Astrocyte (in vitro differentiated cells and primary cell): ENCODE results near the gene CCNB1. TPM values are rescaled to one million over a fixed set of nuclear protein-coding genes. Genes with fewer than 3 reads are reported as not detected.
"Not testable (repeated sequence)": the region's sequence is repeated elsewhere in the genome, so short reads cannot be mapped to it uniquely, and the experiment has no call there.

Source experiments
- DNase-seq: peaks from one replicate; pipeline ENCODE4 v3.0.0-alpha.2; 2010; ENCODE audit warnings: low read depth
- FAIRE-seq: peaks from 2 replicates; lab custom pipeline; 2011; peaks lifted over from hg19 to GRCh38; lab: Jason Lieb, UNC
- H2AFZ ChIP-seq: 2 replicates; pipeline ENCODE4 v1.6.0; 2012; ENCODE audit warnings: low read depth, low read length, inconsistent platforms
- H3K27ac ChIP-seq: 2 replicates; pipeline ENCODE4 v1.5.1; 2011; ENCODE audit warnings: low read depth, low read length, inconsistent platforms
- H3K27me3 ChIP-seq: 2 replicates; pipeline ENCODE4 v1.6.0; 2011; ENCODE audit warnings: low read length, inconsistent platforms; ENCODE audit not compliant: insufficient read depth
- H3K36me3 ChIP-seq: 2 replicates; pipeline ENCODE4 v1.5.1; 2011; ENCODE audit warnings: low read length, inconsistent platforms; ENCODE audit not compliant: insufficient read depth
- H3K4me1 ChIP-seq: 2 replicates; pipeline ENCODE4 v1.5.1; 2011; ENCODE audit warnings: low read length, inconsistent platforms; ENCODE audit not compliant: insufficient read depth
- H3K4me2 ChIP-seq: 2 replicates; pipeline ENCODE4 v1.6.0; 2012; ENCODE audit warnings: low read length, inconsistent platforms
- H3K4me3 ChIP-seq: 2 replicates; pipeline ENCODE4 v1.5.1; 2011; ENCODE audit warnings: low read depth, mild to moderate bottlenecking, low read length, inconsistent platforms; ENCODE audit not compliant: insufficient read depth
- H3K79me2 ChIP-seq: 2 replicates; pipeline ENCODE4 v1.6.0; 2012; ENCODE audit warnings: mild to moderate bottlenecking, low read length, inconsistent platforms; ENCODE audit not compliant: insufficient read depth
- H3K9ac ChIP-seq: 2 replicates; pipeline ENCODE4 v1.6.0; 2012; ENCODE audit warnings: mild to moderate bottlenecking, low read length, inconsistent platforms
- H3K9me3 ChIP-seq: 2 replicates; pipeline ENCODE4 v1.5.1; 2012; ENCODE audit warnings: low read depth, mild to moderate bottlenecking, low read length, inconsistent platforms; ENCODE audit not compliant: insufficient read depth
- H4K20me1 ChIP-seq: 2 replicates; pipeline ENCODE4 v1.6.0; 2012; ENCODE audit warnings: low read length, inconsistent platforms; ENCODE audit not compliant: insufficient read depth
- H3K27ac Mint-ChIP-seq: one replicate; pipeline ENCODE4 v1.8.0; 2021; ENCODE audit warnings: mild to moderate bottlenecking, mixed read lengths; ENCODE audit not compliant: unreplicated experiment
- H3K27me3 Mint-ChIP-seq: one replicate; pipeline ENCODE4 v1.8.0; 2021; ENCODE audit warnings: low read depth, mixed read lengths; ENCODE audit not compliant: unreplicated experiment
- H3K36me3 Mint-ChIP-seq: one replicate; pipeline ENCODE4 v1.8.0; 2021; ENCODE audit warnings: low read depth, mixed read lengths; ENCODE audit not compliant: unreplicated experiment
- H3K4me1 Mint-ChIP-seq: one replicate; pipeline ENCODE4 v1.8.0; 2021; ENCODE audit warnings: low read depth, mixed read lengths; ENCODE audit not compliant: unreplicated experiment
- H3K4me3 Mint-ChIP-seq: one replicate; pipeline ENCODE4 v1.8.0; 2021; ENCODE audit warnings: mild to moderate bottlenecking, moderate library complexity, mixed read lengths; ENCODE audit not compliant: unreplicated experiment
- H3K9me3 Mint-ChIP-seq: one replicate; pipeline ENCODE4 v1.8.0; 2021; ENCODE audit warnings: mild to moderate bottlenecking, mixed read lengths; ENCODE audit not compliant: unreplicated experiment
- EZH2 ChIP-seq: IDR thresholded peaks from 2 replicates; pipeline ENCODE4 v1.6.1; 2012; ENCODE audit warnings: mild to moderate bottlenecking, low read length, inconsistent platforms; ENCODE audit not compliant: insufficient read depth
- total RNA-seq: library from RNA; stranded (reverse); gene quantifications from 2 replicates; pipeline ENCODE4 v1.2.1, GENCODE V29; 2021
- TF ChIP-seq, protein P1 (sequence below): IDR thresholded peaks from 2 replicates; pipeline ENCODE4 v1.5.1; 2011; ENCODE audit warnings: low read depth, mild to moderate bottlenecking, inconsistent platforms, low read length, moderate library complexity; ENCODE audit not compliant: insufficient read depth

Gene CCNB1
- total RNA-seq, 1 donor from 2014 or later, result 49.8 TPM

GRCh38 chr5:69140827-69141226 lies 26.1 kb upstream of the CCNB1 start:
- H3K27ac ChIP-seq, result no peak overlapping the region
- H3K27ac Mint-ChIP-seq, result no peak overlapping the region

GRCh38 chr5:69148576-69148975 lies 18.4 kb upstream of the CCNB1 start:
- not testable (repeated sequence) for H3K36me3 ChIP-seq, H3K4me1 Mint-ChIP-seq, H3K4me3 Mint-ChIP-seq, H3K36me3 Mint-ChIP-seq, H3K9me3 Mint-ChIP-seq, H2AFZ ChIP-seq, H4K20me1 ChIP-seq, H3K9me3 ChIP-seq, DNase-seq, H3K79me2 ChIP-seq, H3K4me3 ChIP-seq, H3K4me1 ChIP-seq, H3K27me3 ChIP-seq, H3K9ac ChIP-seq, H3K4me2 ChIP-seq, H3K27ac ChIP-seq, H3K27ac Mint-ChIP-seq, H3K27me3 Mint-ChIP-seq, FAIRE-seq

More at GRCh38 chr5:69140827-69141226, 26.1 kb upstream of the CCNB1 start:
- H4K20me1 ChIP-seq, result no peaks in the 10 kb centered on the region
- no peak overlapping the region for H3K4me3 ChIP-seq
- H3K9me3 ChIP-seq, result no peaks in the 10 kb centered on the region
- Mint-ChIP-seq H3K9me3 (peaks cover 7% of the 10 kb centered on the region), H3K4me1 (no peaks in the 10 kb centered on the region), H3K27me3 (no peaks in the 10 kb centered on the region), H3K36me3 (peaks cover 9% of the 10 kb centered on the region), H3K4me3 (no peak overlapping the region)
- no peak overlapping the region for H2AFZ ChIP-seq
- no peak overlapping the region for H3K9ac ChIP-seq
- no peak overlapping the region for H3K4me2 ChIP-seq
- no peak for DNase-seq
- no peaks in the 10 kb centered on the region for H3K4me1 ChIP-seq
- H3K27me3 ChIP-seq, result no peaks in the 10 kb centered on the region
- H3K79me2 ChIP-seq, result no peaks in the 10 kb centered on the region
- TF ChIP-seq, protein P1, sequence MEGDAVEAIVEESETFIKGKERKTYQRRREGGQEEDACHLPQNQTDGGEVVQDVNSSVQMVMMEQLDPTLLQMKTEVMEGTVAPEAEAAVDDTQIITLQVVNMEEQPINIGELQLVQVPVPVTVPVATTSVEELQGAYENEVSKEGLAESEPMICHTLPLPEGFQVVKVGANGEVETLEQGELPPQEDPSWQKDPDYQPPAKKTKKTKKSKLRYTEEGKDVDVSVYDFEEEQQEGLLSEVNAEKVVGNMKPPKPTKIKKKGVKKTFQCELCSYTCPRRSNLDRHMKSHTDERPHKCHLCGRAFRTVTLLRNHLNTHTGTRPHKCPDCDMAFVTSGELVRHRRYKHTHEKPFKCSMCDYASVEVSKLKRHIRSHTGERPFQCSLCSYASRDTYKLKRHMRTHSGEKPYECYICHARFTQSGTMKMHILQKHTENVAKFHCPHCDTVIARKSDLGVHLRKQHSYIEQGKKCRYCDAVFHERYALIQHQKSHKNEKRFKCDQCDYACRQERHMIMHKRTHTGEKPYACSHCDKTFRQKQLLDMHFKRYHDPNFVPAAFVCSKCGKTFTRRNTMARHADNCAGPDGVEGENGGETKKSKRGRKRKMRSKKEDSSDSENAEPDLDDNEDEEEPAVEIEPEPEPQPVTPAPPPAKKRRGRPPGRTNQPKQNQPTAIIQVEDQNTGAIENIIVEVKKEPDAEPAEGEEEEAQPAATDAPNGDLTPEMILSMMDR, result no peak
- no peak for TF ChIP-seq EZH2
- FAIRE-seq, result no peak
- H3K36me3 ChIP-seq, result no peaks in the 10 kb centered on the region

DNA sequence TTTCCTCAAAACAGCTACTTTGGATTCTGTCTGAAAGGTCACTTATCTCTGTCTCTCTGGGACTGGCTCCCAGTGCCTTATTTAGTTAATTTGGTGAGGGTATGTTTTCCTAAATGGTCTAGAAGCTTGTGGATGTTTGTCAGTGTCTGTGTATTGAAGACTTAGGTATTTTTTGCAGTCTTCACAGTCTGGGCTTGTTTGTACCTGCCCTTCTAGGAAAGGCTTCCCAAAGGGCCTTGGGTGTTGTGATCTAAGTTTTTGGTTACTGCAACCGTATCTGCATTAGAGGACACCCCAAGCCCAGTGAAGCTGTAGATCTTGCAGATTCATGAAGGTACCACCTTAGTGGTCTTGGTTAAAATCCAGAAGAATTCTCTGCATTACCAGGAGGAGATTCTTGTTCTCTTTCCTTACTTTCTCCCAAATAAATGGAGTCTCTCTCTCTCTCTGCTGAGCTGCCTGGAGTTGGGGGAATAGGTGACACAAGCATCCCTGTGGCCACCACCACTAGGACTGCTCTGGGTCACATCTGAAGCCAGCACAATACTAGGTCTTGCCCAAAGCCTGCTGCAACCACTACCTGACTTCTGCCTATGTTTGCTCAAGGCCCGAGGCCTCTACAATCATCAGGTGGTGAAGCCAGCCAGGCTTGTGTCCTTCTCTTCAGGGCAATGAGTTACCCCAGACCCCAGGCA lies 17.8 kb upstream of the CCNB1 start:
- Histone ChIP-seq H3K27me3 (no peaks in the 10 kb centered on the region), H3K4me1 (no peaks in the 10 kb centered on the region), H3K4me3 (no peak overlapping the region), H3K9me3 (no peaks in the 10 kb centered on the region), H3K4me2 (no peak overlapping the region), H2AFZ (no peak overlapping the region), H3K79me2 (no peaks in the 10 kb centered on the region), H4K20me1 (no peaks in the 10 kb centered on the region), H3K27ac (no peak overlapping the region), H3K9ac (no peak overlapping the region), H3K36me3 (no peaks in the 10 kb centered on the region)
- no peak overlapping the region for H3K27ac Mint-ChIP-seq
- no peak overlapping the region for H3K4me3 Mint-ChIP-seq
- H3K9me3 Mint-ChIP-seq, result no peaks in the 10 kb centered on the region
- TF ChIP-seq, protein P1, result no peak
- no peak for TF ChIP-seq EZH2
- H3K27me3 Mint-ChIP-seq, result no peaks in the 10 kb centered on the region
- H3K36me3 Mint-ChIP-seq, result peaks cover 1% of the 10 kb centered on the region
- FAIRE-seq, result no peak
- no peak for DNase-seq
- H3K4me1 Mint-ChIP-seq, result no peaks in the 10 kb centered on the region
